Neural cell (in vitro differentiated cells): Measurements from ENCODE around the gene ZFP62. TPM values are rescaled to one million over a fixed set of nuclear protein-coding genes. Genes with fewer than 3 reads are reported as not detected.

ENCODE experiments used
- H2AFZ ChIP-seq: fragments of 200-600, 300-800 bp; sonication (generic), shearing (Covaris generic); 2 replicates; pipeline ENCODE4 v1.6.0; 2014; ENCODE audit warnings: low read depth, mild to moderate bottlenecking, antibody characterized with exemption, low read length, moderate library complexity
- H3F3A ChIP-seq: fragments of 200-600 bp; shearing (Covaris generic); 2 replicates; pipeline ENCODE4 v1.6.1; 2016; ENCODE audit warnings: mild to moderate bottlenecking, moderate library complexity, mixed read lengths, antibody characterized with exemption, low read length; ENCODE audit not compliant: insufficient read depth, poor library complexity, severe bottlenecking
- H3K27ac ChIP-seq: fragments of 200-600, 300-800 bp; sonication (generic), shearing (Covaris generic); 2 replicates; pipeline ENCODE4 v1.5.1; 2014; ENCODE audit warnings: mild to moderate bottlenecking, low read length, moderate library complexity
- H3K27me3 ChIP-seq: fragments of 300-800, 200-600 bp; sonication (generic), shearing (Covaris generic); 2 replicates; pipeline ENCODE4 v1.6.0; 2014; ENCODE audit warnings: mild to moderate bottlenecking, low read depth, low read length, moderate library complexity; ENCODE audit not compliant: insufficient read depth
- H3K36me3 ChIP-seq: fragments of 300-800, 200-600 bp; sonication (generic), shearing (Covaris generic); 2 replicates; pipeline ENCODE4 v1.5.1; 2014; ENCODE audit warnings: mild to moderate bottlenecking, antibody characterized with exemption, low read length, moderate library complexity; ENCODE audit not compliant: insufficient read depth
- H3K4me2 ChIP-seq: fragments of 300-800, 200-600 bp; sonication (generic), shearing (Covaris generic); 2 replicates; pipeline ENCODE4 v1.6.0; 2014; ENCODE audit warnings: mild to moderate bottlenecking, low read length
- H3K4me3 ChIP-seq: fragments of 300-800, 200-600 bp; sonication (generic), shearing (Covaris generic); 2 replicates; pipeline ENCODE4 v1.5.1; 2014; ENCODE audit warnings: mild to moderate bottlenecking, low read length, moderate library complexity
- H3K79me2 ChIP-seq: fragments of 200-600 bp; shearing (Covaris generic); replicated peaks from 2 replicates; pipeline ENCODE4 v1.6.0; 2014; ENCODE audit warnings: mild to moderate bottlenecking, low read length, moderate library complexity; ENCODE audit not compliant: insufficient read depth
- H3K9ac ChIP-seq: fragments of 300-800, 200-600 bp; sonication (generic), shearing (Covaris generic); 2 replicates; pipeline ENCODE4 v1.6.1; 2016; ENCODE audit warnings: mild to moderate bottlenecking, low read length, mixed read lengths
- H3K9me2 ChIP-seq: fragments of 200-600 bp; shearing (Covaris generic); 2 replicates; pipeline ENCODE4 v1.6.1; 2016; ENCODE audit warnings: mild to moderate bottlenecking, low read length, mixed read lengths; ENCODE audit not compliant: insufficient read depth
- H3K9me3 ChIP-seq: fragments of 200-600, 300-800 bp; sonication (generic), shearing (Covaris generic); 2 replicates; pipeline ENCODE4 v1.6.1; 2016; ENCODE audit warnings: mild to moderate bottlenecking, mixed run types, low read length, moderate library complexity, mixed read lengths
- H4K20me1 ChIP-seq: fragments of 200-600 bp; shearing (Covaris generic); 2 replicates; pipeline ENCODE4 v1.6.1; 2016; ENCODE audit warnings: mild to moderate bottlenecking, mixed run types; ENCODE audit not compliant: insufficient read depth
- CTCF ChIP-seq: fragments of 450-650 bp; IDR thresholded peaks from 2 replicates; pipeline ENCODE4 v1.5.1; 2014; ENCODE audit warnings: antibody characterized with exemption, mild to moderate bottlenecking, moderate library complexity; ENCODE audit not compliant: poor library complexity, severe bottlenecking
- EP300 ChIP-seq: fragments of 450-650 bp; conservative IDR thresholded peaks from 2 replicates; pipeline ENCODE4 v1.6.1; 2014; ENCODE audit warnings: antibody characterized with exemption, mild to moderate bottlenecking, moderate library complexity; ENCODE audit not compliant: poor library complexity, severe bottlenecking
- EZH2 ChIP-seq: fragments of 200-600, 300-800 bp; shearing (Covaris generic), sonication (generic); IDR thresholded peaks from 2 replicates; pipeline ENCODE4 v1.6.1; 2014; ENCODE audit warnings: antibody characterized with exemption, low read length, borderline replicate concordance, mild to moderate bottlenecking; ENCODE audit not compliant: insufficient read depth, poor library complexity, severe bottlenecking
- MXI1 ChIP-seq: fragments of 450-650 bp; conservative IDR thresholded peaks from 2 replicates; pipeline ENCODE4 v1.6.1; 2014; ENCODE audit warnings: antibody characterized with exemption, mild to moderate bottlenecking; ENCODE audit not compliant: poor library complexity, severe bottlenecking
- POLR2AphosphoS5 ChIP-seq: IDR thresholded peaks from 2 replicates; pipeline ENCODE4 v1.6.1; 2012
- RAD21 ChIP-seq: fragments of 450-650 bp; conservative IDR thresholded peaks from 2 replicates; pipeline ENCODE4 v1.6.1; 2014; ENCODE audit warnings: antibody characterized with exemption, mild to moderate bottlenecking, moderate library complexity
- SMC3 ChIP-seq: fragments of 450-650 bp; conservative IDR thresholded peaks from 2 replicates; pipeline ENCODE4 v1.6.1; 2014; ENCODE audit warnings: antibody characterized with exemption, mild to moderate bottlenecking, moderate library complexity; ENCODE audit not compliant: poor library complexity
- TAF1 ChIP-seq: IDR thresholded peaks from 2 replicates; pipeline ENCODE4 v1.6.1; 2012; ENCODE audit warnings: low read depth
- polyA plus RNA-seq: library from polyadenylated mRNA; depleted of rRNA; stranded (reverse); fragments of >200 nt; gene quantifications from 2 replicates; pipeline ENCODE4 v1.2.3, GENCODE V29; 2014
- TF ChIP-seq, protein P1 (sequence below): IDR thresholded peaks from 2 replicates; pipeline ENCODE4 v1.6.1; 2012; ENCODE audit warnings: borderline replicate concordance

ZFP62 gene
- polyA plus RNA-seq, 1 donor from 2014 or later: 69.1 TPM

- Histone ChIP-seq H3K27me3 (no peaks in the 10 kb centered on the region), H3K36me3 (no peaks in the 10 kb centered on the region), H3K9ac (no peak overlapping the region), H3K9me3 (no peaks in the 10 kb centered on the region), H3K9me2 (no peaks in the 10 kb centered on the region), H3K4me2 (no peak overlapping the region), H3F3A (no peaks in the 10 kb centered on the region), H3K79me2 (no peaks in the 10 kb centered on the region), H3K4me3 (no peak overlapping the region), H4K20me1 (no peaks in the 10 kb centered on the region), H2AFZ (no peak overlapping the region), H3K27ac (no peak overlapping the region)
- TF ChIP-seq POLR2AphosphoS5 (no peak), RAD21 (no peak), CTCF (no peak), MXI1 (no peak), TAF1 (no peak), EZH2 (no peak), SMC3 (no peak), EP300 (no peak)
- TF ChIP-seq, protein P1, sequence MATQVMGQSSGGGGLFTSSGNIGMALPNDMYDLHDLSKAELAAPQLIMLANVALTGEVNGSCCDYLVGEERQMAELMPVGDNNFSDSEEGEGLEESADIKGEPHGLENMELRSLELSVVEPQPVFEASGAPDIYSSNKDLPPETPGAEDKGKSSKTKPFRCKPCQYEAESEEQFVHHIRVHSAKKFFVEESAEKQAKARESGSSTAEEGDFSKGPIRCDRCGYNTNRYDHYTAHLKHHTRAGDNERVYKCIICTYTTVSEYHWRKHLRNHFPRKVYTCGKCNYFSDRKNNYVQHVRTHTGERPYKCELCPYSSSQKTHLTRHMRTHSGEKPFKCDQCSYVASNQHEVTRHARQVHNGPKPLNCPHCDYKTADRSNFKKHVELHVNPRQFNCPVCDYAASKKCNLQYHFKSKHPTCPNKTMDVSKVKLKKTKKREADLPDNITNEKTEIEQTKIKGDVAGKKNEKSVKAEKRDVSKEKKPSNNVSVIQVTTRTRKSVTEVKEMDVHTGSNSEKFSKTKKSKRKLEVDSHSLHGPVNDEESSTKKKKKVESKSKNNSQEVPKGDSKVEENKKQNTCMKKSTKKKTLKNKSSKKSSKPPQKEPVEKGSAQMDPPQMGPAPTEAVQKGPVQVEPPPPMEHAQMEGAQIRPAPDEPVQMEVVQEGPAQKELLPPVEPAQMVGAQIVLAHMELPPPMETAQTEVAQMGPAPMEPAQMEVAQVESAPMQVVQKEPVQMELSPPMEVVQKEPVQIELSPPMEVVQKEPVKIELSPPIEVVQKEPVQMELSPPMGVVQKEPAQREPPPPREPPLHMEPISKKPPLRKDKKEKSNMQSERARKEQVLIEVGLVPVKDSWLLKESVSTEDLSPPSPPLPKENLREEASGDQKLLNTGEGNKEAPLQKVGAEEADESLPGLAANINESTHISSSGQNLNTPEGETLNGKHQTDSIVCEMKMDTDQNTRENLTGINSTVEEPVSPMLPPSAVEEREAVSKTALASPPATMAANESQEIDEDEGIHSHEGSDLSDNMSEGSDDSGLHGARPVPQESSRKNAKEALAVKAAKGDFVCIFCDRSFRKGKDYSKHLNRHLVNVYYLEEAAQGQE: no peak
Observed at GRCh38 chr5:180901319-180902009, 40.4 kb upstream of the ZFP62 start.

GRCh38 chr5:180900178-180900577, 39.1 kb upstream of the ZFP62 start:
- no peaks in the 10 kb centered on the region for H3K9me2 ChIP-seq
- H3K27ac ChIP-seq: no peak overlapping the region
- H3K4me3 ChIP-seq: no peak overlapping the region
- no peaks in the 10 kb centered on the region for H3K9me3 ChIP-seq
- H3K4me2 ChIP-seq: no peak overlapping the region
- no peaks in the 10 kb centered on the region for H3K79me2 ChIP-seq
- H3K9ac ChIP-seq: no peak overlapping the region
- no peak for TF ChIP-seq MXI1
- TF ChIP-seq, protein P1: no peak
- no peak for TF ChIP-seq POLR2AphosphoS5
- no peak for TF ChIP-seq TAF1
- TF ChIP-seq EZH2: no peak
- no peak for TF ChIP-seq CTCF
- TF ChIP-seq RAD21: no peak
- TF ChIP-seq EP300: no peak
- TF ChIP-seq SMC3: no peak
- H3K36me3 ChIP-seq: no peaks in the 10 kb centered on the region
- H4K20me1 ChIP-seq: no peaks in the 10 kb centered on the region
- H3K27me3 ChIP-seq: no peaks in the 10 kb centered on the region
- H3F3A ChIP-seq: no peaks in the 10 kb centered on the region
- H2AFZ ChIP-seq: no peak overlapping the region
